HTR-8/SVneo (cell line): ENCODE data around the gene DGCR8.

ENCODE experiments used
- DNase-seq: peaks from one replicate; pipeline ENCODE4 v3.0.0; 2011; ENCODE audit warnings: low spot score, mixed read lengths; ENCODE audit not compliant: insufficient read length
- FAIRE-seq: peaks from 2 replicates; lab custom pipeline; 2011; peaks lifted over from hg19 to GRCh38; lab: Jason Lieb, UNC

The DGCR8 gene

DNA sequence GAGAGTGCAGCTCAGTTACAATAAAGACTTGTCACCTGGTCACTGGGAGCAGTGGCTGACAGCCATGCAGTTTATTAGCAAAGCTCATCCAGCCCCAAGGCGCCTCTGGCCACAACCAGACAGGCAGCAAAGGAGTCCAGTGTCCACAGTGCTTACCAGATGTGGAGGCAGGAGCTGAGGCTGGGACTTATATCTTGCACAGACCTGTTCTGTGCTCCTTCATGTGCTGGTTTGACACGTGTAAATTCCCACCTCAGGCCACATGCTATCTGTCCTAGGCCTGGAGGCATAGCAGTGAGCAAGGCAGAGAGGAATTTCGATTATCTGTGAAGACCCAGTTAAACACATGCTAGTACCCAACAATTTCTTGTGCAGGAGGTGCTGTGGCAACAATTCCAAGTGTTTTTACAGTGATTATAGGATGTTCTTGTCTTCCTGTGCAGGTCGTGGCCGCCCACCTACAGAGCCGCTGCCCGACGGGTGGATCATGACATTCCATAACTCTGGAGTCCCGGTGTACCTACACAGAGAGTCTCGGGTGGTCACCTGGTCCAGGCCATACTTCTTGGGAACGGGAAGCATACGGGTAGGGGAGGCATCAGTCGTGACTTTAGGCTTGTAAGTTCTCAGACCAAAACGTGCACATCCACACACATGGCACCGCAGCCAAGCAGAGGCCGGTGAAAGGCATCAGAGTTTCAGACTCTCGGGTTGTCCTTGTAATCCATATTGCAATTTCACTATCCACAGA is 9.4 kb downstream of the DGCR8 start:
- no peak for DNase-seq
- no peak for FAIRE-seq

GRCh38 chr22:20089977-20090729 is 10.1 kb downstream of the DGCR8 start:
- no peak for FAIRE-seq
- DNase-seq, result no peak

DNA sequence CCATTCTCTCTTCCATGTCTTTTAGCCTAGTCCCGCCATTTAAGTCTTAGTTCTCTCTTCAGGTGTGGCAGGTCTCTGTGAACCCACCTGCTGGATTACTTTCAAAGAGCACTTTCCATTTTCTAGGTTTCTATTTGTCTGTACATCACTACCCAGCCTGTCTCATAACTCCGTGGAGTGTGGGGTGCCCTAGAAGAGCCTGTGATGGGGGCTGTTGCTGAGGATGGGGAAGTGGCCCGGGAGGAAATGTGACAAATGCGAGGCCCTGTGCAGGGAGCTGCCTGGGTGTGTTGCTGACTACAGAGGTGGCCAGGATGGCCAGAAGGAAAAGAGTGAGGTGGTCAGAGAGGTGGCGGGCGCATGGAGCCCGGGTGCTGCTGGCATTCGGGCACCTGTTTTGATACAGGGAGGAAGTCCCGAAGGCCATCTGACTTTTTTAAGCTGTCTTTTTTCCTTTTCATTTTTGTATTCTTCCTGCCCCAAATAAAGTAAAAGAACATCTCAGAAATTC is 10.7 kb downstream of the DGCR8 start:
- no peak for DNase-seq
- no peak for FAIRE-seq

GRCh38 chr22:20091690-20092476 is 11.8 kb downstream of the DGCR8 start:
- FAIRE-seq, result no peak
- no peak for DNase-seq

DNA sequence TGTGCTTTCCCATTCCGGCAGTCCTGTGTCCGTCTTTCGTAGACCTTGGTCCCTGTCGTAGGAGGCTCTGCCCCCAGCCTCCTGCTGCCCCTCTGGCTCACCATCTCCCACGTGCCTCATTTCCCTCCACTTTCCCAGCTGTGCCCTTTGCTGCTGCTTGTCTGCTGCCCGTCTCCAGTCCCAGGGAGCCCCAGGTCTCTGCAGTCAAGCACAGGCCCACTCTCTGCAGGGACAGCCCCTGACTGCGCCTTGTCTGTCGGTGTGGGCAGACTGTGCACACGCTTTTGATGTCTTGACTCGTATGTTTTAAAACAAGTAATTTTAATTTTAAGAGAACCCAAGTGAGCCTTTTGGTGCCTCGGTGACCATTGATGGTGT is 12.4 kb downstream of the DGCR8 start:
- DNase-seq (no peak), FAIRE-seq (no peak)

DNA sequence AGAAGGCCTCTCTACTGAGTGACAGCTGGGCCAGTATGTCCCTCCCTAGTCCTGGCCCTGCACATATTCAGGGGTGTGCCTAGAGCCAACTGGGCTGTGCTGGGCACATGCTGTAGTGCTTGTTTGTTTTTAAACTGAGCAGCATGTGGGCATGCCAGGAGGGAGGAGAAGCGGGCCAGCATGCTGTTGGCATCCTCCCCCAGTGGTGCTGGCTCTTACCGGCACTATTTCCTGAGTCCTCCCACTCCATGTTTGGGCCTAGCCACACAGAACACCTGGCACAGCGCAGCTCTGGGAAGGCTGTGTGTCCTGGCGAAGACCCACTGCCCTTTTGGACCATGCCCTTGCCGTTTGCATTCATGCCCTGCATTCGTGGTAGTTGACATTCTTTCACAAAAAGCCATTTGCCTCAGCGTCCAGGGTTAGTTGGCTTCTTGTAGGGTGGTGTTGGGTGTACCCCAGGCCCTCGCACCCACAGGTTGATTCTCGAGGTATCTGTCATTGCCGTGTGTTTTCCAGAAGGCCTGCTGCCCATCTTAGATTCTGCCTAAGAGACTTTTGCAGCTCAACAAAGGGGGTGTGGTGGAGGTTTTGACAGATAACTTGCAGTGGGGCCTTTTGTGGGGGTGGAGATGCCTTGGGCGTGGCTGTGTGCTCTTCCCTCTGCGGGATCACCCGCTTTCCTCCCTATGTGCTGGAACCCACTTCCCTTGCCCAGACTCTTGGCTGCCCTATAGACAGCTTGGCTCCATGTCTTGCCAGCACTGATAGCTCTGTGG is 13.6 kb downstream of the DGCR8 start:
- no peak for FAIRE-seq
- DNase-seq, result no peak

DNA sequence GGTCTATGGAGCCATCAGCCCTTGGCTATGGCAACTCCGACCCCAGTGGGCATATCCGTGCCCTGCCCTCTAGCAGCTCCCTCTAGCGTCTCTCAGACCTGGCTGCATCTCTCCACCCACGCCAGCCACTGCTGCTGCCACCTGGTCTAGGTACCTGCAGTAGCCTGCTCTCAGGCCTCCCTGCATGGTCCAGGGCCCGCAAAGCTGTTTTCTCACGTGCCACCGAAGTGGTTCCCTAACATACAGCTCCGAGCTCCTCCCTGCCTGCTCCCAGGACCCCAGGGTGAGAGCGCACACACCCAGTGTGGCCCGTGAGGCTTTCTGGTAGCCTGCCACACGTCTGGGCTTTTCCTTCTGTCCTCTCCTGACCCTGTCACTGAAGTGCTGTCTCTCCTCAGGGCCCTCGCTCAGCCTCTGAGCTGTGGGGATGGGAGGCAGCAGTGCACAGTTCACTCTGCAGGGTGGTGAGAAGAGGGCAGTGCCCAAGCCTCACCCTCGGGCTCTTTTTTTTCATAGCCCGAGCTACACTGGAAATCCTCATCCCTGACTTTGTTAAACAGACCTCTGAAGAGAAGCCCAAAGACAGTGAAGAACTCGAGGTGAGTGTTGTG is 14.3 kb downstream of the DGCR8 start:
- no peak for FAIRE-seq
- DNase-seq, result no peak

DNA sequence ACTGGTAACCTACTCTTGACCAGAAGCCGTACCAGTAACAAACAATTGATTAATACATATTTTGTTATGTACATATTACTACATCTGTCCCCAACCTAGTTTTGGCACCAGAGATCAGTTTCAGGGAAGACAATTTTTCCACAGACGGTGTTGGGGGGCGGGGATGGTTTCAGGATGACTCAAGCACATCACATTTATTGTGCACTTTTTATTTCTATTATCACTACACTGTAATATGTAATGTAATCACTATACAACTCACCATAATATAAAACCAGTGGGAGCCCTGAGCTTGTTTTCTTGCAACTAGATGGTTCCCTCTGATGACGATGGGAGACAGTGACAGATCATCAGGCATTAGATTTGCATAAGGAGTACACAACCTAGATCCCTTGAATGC is 15.5 kb downstream of the DGCR8 start:
- DNase-seq (no peak), FAIRE-seq (no peak)

DNA sequence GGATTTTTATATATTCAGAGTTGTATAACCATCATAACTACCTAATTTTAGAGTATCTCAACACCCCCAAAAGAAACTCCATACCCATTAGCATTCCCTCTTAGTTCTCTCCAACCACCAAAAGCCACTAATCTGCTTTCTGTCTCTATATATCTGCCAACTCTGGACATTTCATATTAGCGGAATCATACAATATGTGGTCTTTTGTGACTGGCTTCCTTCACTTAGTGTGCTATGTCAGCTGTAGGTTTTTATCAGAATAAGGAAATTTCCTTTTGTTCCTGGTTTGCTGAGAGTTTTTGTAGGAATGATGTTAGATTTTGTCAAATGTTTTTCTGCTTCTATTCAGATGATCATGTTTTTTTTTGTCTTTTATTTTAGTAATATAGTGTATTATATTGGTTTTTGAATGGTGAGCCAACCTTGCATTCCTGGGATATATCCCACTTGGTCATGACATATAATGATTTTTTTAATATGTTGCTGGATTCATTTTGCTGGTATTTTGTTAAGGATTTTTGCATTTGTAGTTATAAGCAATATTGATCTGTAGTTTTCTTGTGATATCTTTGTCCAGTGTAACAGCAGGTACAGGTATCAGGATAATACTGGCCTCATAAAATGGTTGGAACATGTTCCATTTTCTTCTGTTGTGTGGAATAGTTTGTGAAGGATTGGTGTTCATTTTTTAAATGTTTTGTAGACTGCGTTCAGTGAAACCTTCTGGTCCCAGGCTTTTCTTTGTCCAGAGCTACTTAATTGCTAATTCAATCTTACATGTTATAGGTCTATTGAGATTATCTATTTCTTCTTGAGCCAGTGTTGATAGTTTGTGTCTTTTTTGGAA is 16.8 kb downstream of the DGCR8 start:
- DNase-seq (no peak), FAIRE-seq (no peak)

DNA sequence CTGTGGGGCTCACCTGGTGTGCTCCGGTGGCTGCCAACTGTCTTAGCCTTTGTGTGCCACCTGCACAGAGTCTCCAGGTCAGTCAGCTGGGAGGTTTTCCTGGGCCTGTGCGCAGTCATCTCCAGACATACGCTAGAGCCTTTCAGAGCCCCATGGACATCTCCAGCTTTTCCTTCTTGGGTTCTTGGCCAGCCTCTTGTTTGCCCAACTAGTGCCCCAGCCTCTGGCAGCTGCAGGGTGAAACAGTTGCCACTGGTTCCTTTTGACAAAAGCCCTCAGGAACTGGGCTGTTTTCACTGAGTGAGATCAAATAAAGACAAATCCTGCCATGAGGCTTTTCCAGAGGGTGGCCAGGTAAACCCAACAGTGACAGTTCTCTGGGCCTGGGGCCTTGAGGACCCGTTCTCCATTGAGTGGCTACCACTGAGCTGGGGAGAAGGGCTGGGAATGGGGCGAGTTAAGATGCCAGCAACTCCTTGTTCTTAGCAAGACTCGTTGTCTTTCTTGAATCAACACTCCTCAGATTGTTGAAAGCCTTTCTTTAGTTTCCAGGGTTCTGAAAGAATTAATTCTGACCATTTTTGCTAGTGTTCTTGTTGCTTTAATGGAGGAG is 19.2 kb downstream of the DGCR8 start:
- no peak for DNase-seq
- no peak for FAIRE-seq

- FAIRE-seq, result no peak
- no peak for DNase-seq
These were observed 21.6 kb downstream of the DGCR8 start for GRCh38 chr22:20101638-20102037.

DNA sequence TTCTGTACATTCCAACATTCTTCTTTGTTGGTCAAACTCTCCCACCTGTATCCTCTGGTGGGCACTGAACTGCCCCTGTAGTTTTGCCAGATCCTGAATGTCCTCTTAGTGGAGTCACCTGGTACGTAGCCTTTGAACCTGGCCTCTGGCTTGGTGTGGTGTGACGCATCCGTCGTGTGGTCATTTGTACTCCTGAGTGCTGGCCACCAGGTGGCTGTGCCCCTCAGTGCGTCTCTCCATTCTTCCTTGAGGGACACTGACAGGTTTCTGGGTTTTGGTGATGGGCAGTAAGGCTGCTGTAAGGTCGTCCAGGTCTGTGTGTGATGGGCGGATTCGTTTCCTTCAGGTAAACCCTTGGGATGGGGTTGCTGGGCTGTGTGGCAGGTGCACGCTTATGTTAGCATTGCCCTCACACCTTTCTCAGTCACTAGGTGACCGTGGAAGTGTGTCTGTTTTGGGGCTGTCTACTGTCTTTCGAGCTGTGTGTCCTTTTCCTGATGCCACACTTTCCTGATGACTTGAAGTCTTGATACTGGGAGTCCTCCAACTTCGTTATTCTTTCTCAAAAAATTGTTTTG is 22.3 kb downstream of the DGCR8 start:
- no peak for FAIRE-seq
- DNase-seq, result no peak

GRCh38 chr22:20105456-20106204 is 25.6 kb downstream of the DGCR8 start:
- DNase-seq (no peak), FAIRE-seq (no peak)

- DNase-seq, result no peak
- FAIRE-seq, result no peak
These were observed 26.3 kb downstream of the DGCR8 start for GRCh38 chr22:20106205-20106848.

DNA sequence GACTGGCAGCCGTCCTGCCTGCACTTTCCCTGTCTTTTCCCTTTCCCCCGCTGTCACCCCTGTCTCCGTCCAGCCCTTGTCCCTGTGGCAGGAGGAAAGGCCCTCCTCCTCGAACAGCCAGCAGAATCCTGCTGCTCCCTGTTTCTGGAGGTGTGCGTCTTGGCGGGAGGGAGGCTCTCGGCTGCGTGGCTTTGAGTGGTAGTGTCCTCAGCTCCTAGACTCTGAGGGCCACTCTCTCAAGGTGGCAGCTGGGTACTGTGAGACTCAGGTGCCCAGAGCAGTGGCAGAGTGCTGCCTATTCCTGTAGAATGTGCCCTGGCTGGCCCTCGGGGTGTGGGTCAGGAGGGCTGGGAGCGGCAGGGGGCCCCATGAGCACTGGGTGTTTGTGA is 26.8 kb downstream of the DGCR8 start:
- FAIRE-seq (no peak), DNase-seq (no peak)

DNA sequence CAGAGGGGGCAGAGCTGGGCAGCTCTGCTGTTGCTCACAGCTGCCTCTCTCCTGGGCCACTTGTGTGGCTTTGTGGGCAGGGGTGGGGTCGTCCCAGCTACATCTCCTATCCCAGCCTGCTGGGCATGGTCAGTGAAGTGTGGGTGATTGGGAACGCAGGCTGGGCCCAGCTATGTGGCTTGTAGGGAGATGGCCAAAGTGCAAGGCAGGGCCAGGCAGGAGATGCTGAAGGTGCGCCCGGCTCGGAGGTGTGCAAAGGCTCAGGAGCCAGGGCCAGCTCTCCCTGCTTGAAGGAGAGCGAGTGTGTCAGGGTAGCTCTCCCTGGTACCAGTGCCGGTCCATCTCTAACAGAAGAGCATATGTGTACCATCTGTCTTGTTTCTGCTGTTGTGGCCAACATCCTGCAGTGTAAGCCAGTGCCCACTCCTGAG is 27.4 kb downstream of the DGCR8 start:
- DNase-seq (no peak), FAIRE-seq (no peak)
